Uterus (tissue), 4 donors: Measurements from ENCODE around the gene STK11. TPM values are rescaled to one million over a fixed set of nuclear protein-coding genes. Genes with fewer than 3 reads are reported as not detected.

Experiments
- DNase-seq, 2 donors: peaks; one replicate each; pipeline ENCODE4 v3.0.0-alpha.2; 2019 to 2020
- H3K27ac ChIP-seq, 2 donors: fragments of 200-600 bp; sonication (generic); 1 replicate in 1 of 2; 2 replicates in 1 of 2; pipeline ENCODE4 v1.5.1; 2016 to 2018
- H3K27me3 ChIP-seq, 2 donors: fragments of 200-600 bp; sonication (generic); one replicate each; pipeline ENCODE4 v1.5.1; 2018 to 2019; ENCODE audit warnings: control low read depth in 1 of 2
- H3K36me3 ChIP-seq, 2 donors: fragments of 200-600 bp; sonication (generic); one replicate each; pipeline ENCODE4 v1.5.1; 2019; ENCODE audit warnings: control low read depth in 1 of 2
- H3K4me1 ChIP-seq, 2 donors: fragments of 200-600 bp; sonication (generic); one replicate each; pipeline ENCODE4 v1.5.1; 2018 to 2019; ENCODE audit warnings: control low read depth in 1 of 2
- H3K4me3 ChIP-seq, 2 donors: fragments of 200-600 bp; sonication (generic); 1 replicate in 1 of 2; 2 replicates in 1 of 2; pipeline ENCODE4 v1.5.1; 2018 to 2019; ENCODE audit warnings: mild to moderate bottlenecking in 1 of 2
- H3K9me3 ChIP-seq, 2 donors: fragments of 200-600 bp; sonication (generic); one replicate each; pipeline ENCODE4 v1.5.1; 2019; ENCODE audit warnings: control low read depth in 1 of 2
- CTCF ChIP-seq, 4 experiments: fragments of 200-600 bp in 2 of 4; fragments of 450-650 bp in 2 of 4; sonication (generic) in 2 of 4; IDR thresholded peaks; one replicate each; pipeline ENCODE4 v1.5.1; 2016 to 2019; ENCODE audit warnings: antibody characterized with exemption in 4 of 4, mild to moderate bottlenecking in 2 of 4, moderate library complexity in 1 of 4
- POLR2A ChIP-seq, 2 donors: fragments of 450-650 bp; IDR thresholded peaks; one replicate each; pipeline ENCODE4 v1.6.1; 2016; ENCODE audit warnings: antibody characterized with exemption in 2 of 2, mild to moderate bottlenecking in 1 of 2, moderate library complexity in 1 of 2
- intact Hi-C: fragments of 100-400 bp; cut with DNase I; formaldehyde crosslinking; loops from one replicate; pipeline ENCODE4 v1.15.1; 2023; ENCODE audit warnings: low total_unique reads
- total RNA-seq, 4 donors: library from RNA; depleted of rRNA in 3 of 4; stranded (reverse); fragments of >200 nt in 3 of 4; gene quantifications; one replicate each; pipeline versions ENCODE4 v1.1.0 to v1.2.4, GENCODE V29; 2014 to 2023
- donor health status: DM: yes; HTN: yes; CAD: no.

The STK11 gene
- total RNA-seq, 4 donors from 2014 or later = 17.4 to 62.8 (median 43.3) TPM

- H3K27ac ChIP-seq = no peak overlapping the region
- TF ChIP-seq POLR2A (IDR thresholded peaks at IDR 0.05) (no peak), CTCF (IDR thresholded peaks at IDR 0.05) (no peak)
- no peak for DNase-seq
These were observed 41.5 kb upstream of the STK11 start for GRCh38 chr19:1163934-1164683.

GRCh38 chr19:1164684-1165531 is 40.7 kb upstream of the STK11 start:
- H3K4me1 ChIP-seq = peaks cover 0 to 17% of the 10 kb centered on the region in 2 donors
- H3K27ac ChIP-seq = peak overlapping the region in 1 of 2 donors; percentile 49
- intact Hi-C loops = no loop called here
- no peaks in the 10 kb centered on the region for H3K9me3 ChIP-seq
- no peaks in the 10 kb centered on the region for H3K27me3 ChIP-seq
- no peak for DNase-seq
- no peak overlapping the region for H3K4me3 ChIP-seq
- TF ChIP-seq POLR2A (IDR thresholded peaks at IDR 0.05) (no peak), CTCF (IDR thresholded peaks at IDR 0.05) (no peak)
- H3K36me3 ChIP-seq = no peaks in the 10 kb centered on the region

More at GRCh38 chr19:1163934-1164683, 41.5 kb upstream of the STK11 start:
- Histone ChIP-seq H3K4me3 (no peak overlapping the region), H3K4me1 (peaks cover 0 to 17% of the 10 kb centered on the region in 2 donors), H3K36me3 (no peaks in the 10 kb centered on the region), H3K9me3 (no peaks in the 10 kb centered on the region), H3K27me3 (no peaks in the 10 kb centered on the region)
- intact Hi-C loops = no loop called here

- TF ChIP-seq CTCF (IDR thresholded peaks at IDR 0.05) (no peak), POLR2A (IDR thresholded peaks at IDR 0.05) (no peak)
- DNase-seq = no peak
- H3K27me3 ChIP-seq = no peaks in the 10 kb centered on the region
- H3K9me3 ChIP-seq = no peaks in the 10 kb centered on the region
- intact Hi-C loops = no loop called here
- no peak overlapping the region for H3K27ac ChIP-seq
- no peak overlapping the region for H3K4me3 ChIP-seq
- H3K36me3 ChIP-seq = no peaks in the 10 kb centered on the region
- peaks cover 0 to 26% of the 10 kb centered on the region in 2 donors for H3K4me1 ChIP-seq
These were observed 38.6 kb upstream of the STK11 start for GRCh38 chr19:1166872-1167573.

GRCh38 chr19:1167687-1168571 is 37.6 kb upstream of the STK11 start:
- Histone ChIP-seq H3K9me3 (no peaks in the 10 kb centered on the region), H3K4me1 (peaks cover 0 to 26% of the 10 kb centered on the region in 2 donors), H3K27ac (peak overlapping the region; percentile 88 to 89), H3K36me3 (no peaks in the 10 kb centered on the region), H3K4me3 (peak overlapping the region; percentile 34 to 45), H3K27me3 (no peaks in the 10 kb centered on the region)
- TF ChIP-seq CTCF (IDR thresholded peaks at IDR 0.05) (no peak), POLR2A (IDR thresholded peaks at IDR 0.05) (no peak)
- intact Hi-C loops = no loop called here
- DNase-seq = no peak
